Uterus (tissue), 4 donors: ENCODE data around the gene KRTAP5-7. TPM values are rescaled to one million over a fixed set of nuclear protein-coding genes. Genes with fewer than 3 reads are reported as not detected.

ENCODE experiments used
- DNase-seq, 2 donors: peaks; one replicate each; pipeline ENCODE4 v3.0.0-alpha.2; 2019 to 2020
- H3K27ac ChIP-seq, 2 donors: fragments of 200-600 bp; sonication (generic); 1 replicate in 1 of 2; 2 replicates in 1 of 2; pipeline ENCODE4 v1.5.1; 2016 to 2018
- H3K27me3 ChIP-seq, 2 donors: fragments of 200-600 bp; sonication (generic); one replicate each; pipeline ENCODE4 v1.5.1; 2018 to 2019; ENCODE audit warnings: control low read depth in 1 of 2
- H3K36me3 ChIP-seq, 2 donors: fragments of 200-600 bp; sonication (generic); one replicate each; pipeline ENCODE4 v1.5.1; 2019; ENCODE audit warnings: control low read depth in 1 of 2
- H3K4me1 ChIP-seq, 2 donors: fragments of 200-600 bp; sonication (generic); one replicate each; pipeline ENCODE4 v1.5.1; 2018 to 2019; ENCODE audit warnings: control low read depth in 1 of 2
- H3K4me3 ChIP-seq, 2 donors: fragments of 200-600 bp; sonication (generic); 1 replicate in 1 of 2; 2 replicates in 1 of 2; pipeline ENCODE4 v1.5.1; 2018 to 2019; ENCODE audit warnings: mild to moderate bottlenecking in 1 of 2
- H3K9me3 ChIP-seq, 2 donors: fragments of 200-600 bp; sonication (generic); one replicate each; pipeline ENCODE4 v1.5.1; 2019; ENCODE audit warnings: control low read depth in 1 of 2
- POLR2A ChIP-seq, 2 donors: fragments of 450-650 bp; IDR thresholded peaks; one replicate each; pipeline ENCODE4 v1.6.1; 2016; ENCODE audit warnings: antibody characterized with exemption in 2 of 2, mild to moderate bottlenecking in 1 of 2, moderate library complexity in 1 of 2
- intact Hi-C: fragments of 100-400 bp; cut with DNase I; formaldehyde crosslinking; loops from one replicate; pipeline ENCODE4 v1.15.1; 2023; ENCODE audit warnings: low total_unique reads
- total RNA-seq, 4 donors: library from RNA; depleted of rRNA in 3 of 4; stranded (reverse); fragments of >200 nt in 3 of 4; gene quantifications; one replicate each; pipeline versions ENCODE4 v1.1.0 to v1.2.4, GENCODE V29; 2014 to 2023
- TF ChIP-seq, protein P1 (sequence below), 4 experiments: fragments of 200-600 bp in 2 of 4; fragments of 450-650 bp in 2 of 4; sonication (generic) in 2 of 4; IDR thresholded peaks; one replicate each; pipeline ENCODE4 v1.5.1; 2016 to 2019; ENCODE audit warnings: antibody characterized with exemption in 4 of 4, mild to moderate bottlenecking in 2 of 4, moderate library complexity in 1 of 4
- donor health status: DM: yes; HTN: yes; CAD: no.

KRTAP5-7 gene
- total RNA-seq, 4 donors from 2014 or later, result 0.95 TPM; not detected in 3

DNA sequence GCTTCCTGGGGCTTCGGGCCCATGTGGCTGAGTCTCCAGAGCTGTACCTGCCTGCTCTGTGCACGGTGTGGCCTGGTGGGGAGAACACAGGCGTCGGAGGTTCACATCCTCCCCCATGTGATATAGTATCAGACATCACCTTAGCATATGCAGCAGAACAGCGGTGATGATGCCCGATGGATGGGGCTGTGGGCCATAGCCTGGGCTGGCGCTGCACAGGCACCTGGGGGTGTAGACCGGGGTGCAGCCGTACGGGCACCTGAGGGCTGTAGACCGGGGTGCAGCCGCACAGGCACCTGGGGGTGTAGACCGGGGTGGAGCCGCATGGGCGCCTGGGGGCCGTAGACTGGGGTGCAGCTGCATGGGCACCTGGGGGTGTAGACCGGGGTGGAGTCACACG lies 44.9 kb upstream of the KRTAP5-7 start:
- intact Hi-C loops, result no loop called here
- H3K4me3 ChIP-seq, result no peak overlapping the region
- no peaks in the 10 kb centered on the region for H3K4me1 ChIP-seq
- no peak overlapping the region for H3K27ac ChIP-seq
- no peaks in the 10 kb centered on the region for H3K36me3 ChIP-seq
- no peak for TF ChIP-seq POLR2A (IDR thresholded peaks at IDR 0.05)
- TF ChIP-seq, protein P1, sequence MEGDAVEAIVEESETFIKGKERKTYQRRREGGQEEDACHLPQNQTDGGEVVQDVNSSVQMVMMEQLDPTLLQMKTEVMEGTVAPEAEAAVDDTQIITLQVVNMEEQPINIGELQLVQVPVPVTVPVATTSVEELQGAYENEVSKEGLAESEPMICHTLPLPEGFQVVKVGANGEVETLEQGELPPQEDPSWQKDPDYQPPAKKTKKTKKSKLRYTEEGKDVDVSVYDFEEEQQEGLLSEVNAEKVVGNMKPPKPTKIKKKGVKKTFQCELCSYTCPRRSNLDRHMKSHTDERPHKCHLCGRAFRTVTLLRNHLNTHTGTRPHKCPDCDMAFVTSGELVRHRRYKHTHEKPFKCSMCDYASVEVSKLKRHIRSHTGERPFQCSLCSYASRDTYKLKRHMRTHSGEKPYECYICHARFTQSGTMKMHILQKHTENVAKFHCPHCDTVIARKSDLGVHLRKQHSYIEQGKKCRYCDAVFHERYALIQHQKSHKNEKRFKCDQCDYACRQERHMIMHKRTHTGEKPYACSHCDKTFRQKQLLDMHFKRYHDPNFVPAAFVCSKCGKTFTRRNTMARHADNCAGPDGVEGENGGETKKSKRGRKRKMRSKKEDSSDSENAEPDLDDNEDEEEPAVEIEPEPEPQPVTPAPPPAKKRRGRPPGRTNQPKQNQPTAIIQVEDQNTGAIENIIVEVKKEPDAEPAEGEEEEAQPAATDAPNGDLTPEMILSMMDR (IDR thresholded peaks at IDR 0.05), result no peak
- H3K27me3 ChIP-seq, result no peaks in the 10 kb centered on the region
- no peak for DNase-seq
- H3K9me3 ChIP-seq, result no peaks in the 10 kb centered on the region

DNA sequence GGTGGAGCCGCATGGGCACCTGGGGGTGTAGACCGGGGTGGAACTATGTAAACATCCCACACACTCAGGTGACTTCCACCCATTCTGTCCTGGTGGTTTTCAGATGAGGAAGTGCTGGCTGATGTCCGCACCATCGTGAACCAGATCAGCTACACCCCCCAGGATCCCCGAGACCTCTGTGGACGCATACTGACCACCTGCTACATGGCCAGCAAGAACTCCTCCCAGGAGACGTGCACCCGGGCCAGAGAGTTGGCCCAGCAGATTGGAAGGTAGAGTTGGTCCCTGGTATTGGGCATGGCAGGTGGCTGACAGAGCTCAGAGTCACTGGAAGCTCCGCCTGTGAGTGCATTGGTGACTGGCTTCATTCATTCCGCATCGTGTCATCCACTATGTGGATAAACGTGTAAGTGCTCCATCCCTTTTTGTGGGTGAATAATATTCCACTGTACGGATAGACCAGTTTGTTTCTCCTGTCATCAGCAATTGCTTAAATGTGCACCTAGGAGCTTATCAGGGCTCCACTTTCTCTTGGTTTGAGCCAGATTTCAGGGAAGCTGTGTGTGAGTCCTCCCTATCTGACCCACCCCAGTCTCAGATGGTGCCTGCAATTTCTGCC lies 44.2 kb upstream of the KRTAP5-7 start:
- no peak for DNase-seq
- intact Hi-C loops, result no loop called here
- Histone ChIP-seq H3K27me3 (no peaks in the 10 kb centered on the region), H3K9me3 (no peaks in the 10 kb centered on the region), H3K4me3 (no peak overlapping the region), H3K36me3 (no peaks in the 10 kb centered on the region), H3K4me1 (no peaks in the 10 kb centered on the region), H3K27ac (no peak overlapping the region)
- TF ChIP-seq, protein P1 (IDR thresholded peaks at IDR 0.05), result no peak
- TF ChIP-seq POLR2A (IDR thresholded peaks at IDR 0.05), result no peak

DNA sequence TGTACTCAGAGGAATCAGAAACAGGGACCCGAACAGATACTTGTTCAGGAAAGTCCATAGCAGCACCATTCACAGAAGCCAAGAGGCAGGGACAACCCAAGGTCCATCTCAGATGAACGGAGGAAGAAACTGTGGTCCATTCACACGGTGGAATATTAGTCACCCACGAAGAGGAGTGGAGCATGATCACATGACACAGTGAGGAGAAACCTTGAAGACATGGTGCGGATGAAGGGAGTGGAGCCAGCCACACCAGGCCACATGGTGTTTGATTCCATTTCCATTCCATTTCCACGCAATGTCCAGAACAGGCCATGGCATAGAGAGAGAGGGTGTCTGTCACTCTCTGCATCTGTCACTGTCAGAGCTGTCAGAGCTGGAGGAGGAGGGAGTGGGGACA lies 43.4 kb upstream of the KRTAP5-7 start:
- no peak overlapping the region for H3K27ac ChIP-seq
- no peaks in the 10 kb centered on the region for H3K4me1 ChIP-seq
- H3K27me3 ChIP-seq, result no peaks in the 10 kb centered on the region
- TF ChIP-seq, protein P1 (IDR thresholded peaks at IDR 0.05), result no peak
- TF ChIP-seq POLR2A (IDR thresholded peaks at IDR 0.05), result no peak
- no peaks in the 10 kb centered on the region for H3K36me3 ChIP-seq
- no peaks in the 10 kb centered on the region for H3K9me3 ChIP-seq
- no peak for DNase-seq
- intact Hi-C loops, result no loop called here
- H3K4me3 ChIP-seq, result no peak overlapping the region

DNA sequence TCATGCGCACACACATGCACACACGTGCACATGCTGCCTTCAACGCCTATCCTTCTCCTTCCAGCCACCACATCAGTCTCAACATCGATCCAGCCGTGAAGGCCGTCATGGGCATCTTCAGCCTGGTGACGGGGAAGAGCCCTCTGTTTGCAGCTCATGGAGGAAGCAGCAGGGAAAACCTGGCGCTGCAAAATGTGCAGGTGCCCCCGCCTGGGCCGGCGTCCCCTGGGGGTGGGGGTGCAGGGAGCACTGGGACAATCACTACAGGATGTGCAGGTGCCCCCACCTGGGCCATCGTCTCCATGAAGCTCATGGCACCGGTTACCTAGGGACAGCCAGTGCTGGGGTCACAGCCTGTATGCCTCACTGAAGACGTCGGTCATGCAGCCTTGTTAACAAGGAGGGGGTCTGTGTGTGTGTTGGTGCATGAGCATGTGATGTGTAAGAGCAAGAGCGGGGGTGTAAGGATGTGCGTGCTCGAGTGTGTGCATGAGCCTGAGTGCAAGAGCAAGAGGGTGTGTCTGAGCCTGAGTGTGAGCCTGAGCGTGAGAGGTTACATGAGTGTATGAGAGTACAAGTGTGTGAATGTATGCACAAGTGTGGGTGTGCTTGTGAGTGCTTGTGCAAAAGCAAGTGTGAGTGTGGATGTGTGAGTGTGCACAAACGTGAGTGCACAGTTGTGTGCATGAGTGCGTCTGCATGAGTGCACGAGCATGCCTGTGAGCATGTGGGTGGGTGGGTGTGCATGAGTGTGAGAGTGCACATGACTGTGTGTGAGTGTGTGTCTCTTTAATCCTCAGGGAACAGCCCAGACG lies 42.6 kb upstream of the KRTAP5-7 start:
- TF ChIP-seq POLR2A (IDR thresholded peaks at IDR 0.05), result no peak
- TF ChIP-seq, protein P1 (IDR thresholded peaks at IDR 0.05), result no peak
- intact Hi-C loops, result no loop called here
- H3K4me1 ChIP-seq, result no peaks in the 10 kb centered on the region
- H3K27me3 ChIP-seq, result no peaks in the 10 kb centered on the region
- no peak overlapping the region for H3K4me3 ChIP-seq
- no peak for DNase-seq
- no peaks in the 10 kb centered on the region for H3K9me3 ChIP-seq
- no peaks in the 10 kb centered on the region for H3K36me3 ChIP-seq
- H3K27ac ChIP-seq, result no peak overlapping the region

DNA sequence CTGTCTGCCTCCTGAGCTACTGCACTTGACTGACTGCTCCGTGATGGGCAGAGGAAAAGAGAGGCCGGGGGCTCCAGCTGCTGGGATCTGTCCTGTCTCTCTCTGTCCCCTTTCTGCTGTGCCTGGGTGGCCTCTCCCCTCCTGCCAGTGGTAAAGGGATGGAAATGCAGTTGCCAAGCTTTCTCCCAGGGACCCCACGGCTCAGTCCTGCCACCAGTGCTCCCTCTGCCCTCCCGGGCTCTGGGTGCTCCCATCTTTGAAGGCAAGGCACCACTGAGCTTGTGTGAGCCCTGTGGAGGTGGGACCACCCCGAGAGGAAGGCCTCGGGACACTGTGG lies 42.0 kb upstream of the KRTAP5-7 start:
- no peak for DNase-seq
- Histone ChIP-seq H3K36me3 (no peaks in the 10 kb centered on the region), H3K4me1 (no peaks in the 10 kb centered on the region), H3K27me3 (no peaks in the 10 kb centered on the region), H3K4me3 (no peak overlapping the region), H3K27ac (no peak overlapping the region), H3K9me3 (no peaks in the 10 kb centered on the region)
- intact Hi-C loops, result no loop called here
- TF ChIP-seq POLR2A (IDR thresholded peaks at IDR 0.05), result no peak
- TF ChIP-seq, protein P1 (IDR thresholded peaks at IDR 0.05), result no peak
